Spinal cord (tissue), 10 donors: ENCODE measurements around the gene FOXO1. TPM values are rescaled to one million over a fixed set of nuclear protein-coding genes. Genes with fewer than 3 reads are reported as not detected.
"Not testable (repeated sequence)": the region's sequence is repeated elsewhere in the genome, so short reads cannot be mapped to it uniquely, and the experiment has no call there.

Source experiments
- DNase-seq, 6 donors: peaks; one replicate each; pipeline versions ENCODE4 v3.0.0 to v3.0.0-alpha.2; 2013 to 2015; ENCODE audit warnings: low spot score in 6 of 6, low read depth in 4 of 6
- H3K27ac ChIP-seq: one replicate; pipeline ENCODE4 v1.5.1; 2013; ENCODE audit warnings: low read depth, low read length, control low read depth
- H3K27me3 ChIP-seq: one replicate; pipeline ENCODE4 v1.6.1; 2013; ENCODE audit warnings: low read length; ENCODE audit not compliant: control insufficient read depth, insufficient read depth
- H3K36me3 ChIP-seq: one replicate; pipeline ENCODE4 v1.6.1; 2013; ENCODE audit warnings: low read length; ENCODE audit not compliant: control insufficient read depth, insufficient read depth
- H3K4me1 ChIP-seq: one replicate; pipeline ENCODE4 v1.6.1; 2013; ENCODE audit warnings: low read length; ENCODE audit not compliant: control insufficient read depth, insufficient read depth
- H3K4me3 ChIP-seq: one replicate; pipeline ENCODE4 v1.5.1; 2013; ENCODE audit warnings: low read depth, low read length, control low read depth
- H3K9me3 ChIP-seq: one replicate; pipeline ENCODE4 v1.6.1; 2013; ENCODE audit warnings: low read length; ENCODE audit not compliant: control insufficient read depth, insufficient read depth
- WGBS: methylation state at CpG from one replicate; pipeline ENCODE4 v1.1.5; 2013; ENCODE audit warnings: missing lambda C conversion rate; ENCODE audit not compliant: insufficient coverage; 5-methylcytosine and 5-hydroxymethylcytosine counted together
- long read RNA-seq, 4 donors: transcript quantifications; one replicate each; lab custom pipeline, GENCODE V29; 2026
- polyA plus RNA-seq, 2 donors: library from polyadenylated mRNA; unstranded; fragments of 120-200 nt; gene quantifications; one replicate each; pipeline ENCODE4 v1.2.1, GENCODE V29; 2013; ENCODE audit not compliant: insufficient read length in 2 of 2
- total RNA-seq, 2 donors: library from RNA; depleted of rRNA in 1 of 2; stranded (reverse); fragments of 120-200 nt in 1 of 2; fragments of >200 nt in 1 of 2; gene quantifications; one replicate each; pipeline versions ENCODE4 v1.2.3 to v1.2.4, GENCODE V29; 2013 to 2014
- donor health status: healthy.

Gene FOXO1
- 10 to 100 TPM; 23.3 to 39.1 TPM for total RNA-seq
- 10 to 100 TPM; 10.8 to 15.9 TPM for polyA plus RNA-seq
- long read RNA-seq, donor 1, full-length matches to known transcripts, result 2 of 8 reads
- long read RNA-seq, donor 1, partial matches to known transcripts, result 6 of 8 reads
- long read RNA-seq, donor 1, other reads (novel, unspliced or antisense), result 0 of 8 reads
- long read RNA-seq, donor 2, result 0 reads
- long read RNA-seq, donor 3, full-length matches to known transcripts, result 1 of 1 reads
- long read RNA-seq, donor 3, partial matches to known transcripts, result 0 of 1 reads
- long read RNA-seq, donor 3, other reads (novel, unspliced or antisense), result 0 of 1 reads
- long read RNA-seq, donor 4, full-length matches to known transcripts, result 1 of 1 reads
- long read RNA-seq, donor 4, partial matches to known transcripts, result 0 of 1 reads
- long read RNA-seq, donor 4, other reads (novel, unspliced or antisense), result 0 of 1 reads

DNA sequence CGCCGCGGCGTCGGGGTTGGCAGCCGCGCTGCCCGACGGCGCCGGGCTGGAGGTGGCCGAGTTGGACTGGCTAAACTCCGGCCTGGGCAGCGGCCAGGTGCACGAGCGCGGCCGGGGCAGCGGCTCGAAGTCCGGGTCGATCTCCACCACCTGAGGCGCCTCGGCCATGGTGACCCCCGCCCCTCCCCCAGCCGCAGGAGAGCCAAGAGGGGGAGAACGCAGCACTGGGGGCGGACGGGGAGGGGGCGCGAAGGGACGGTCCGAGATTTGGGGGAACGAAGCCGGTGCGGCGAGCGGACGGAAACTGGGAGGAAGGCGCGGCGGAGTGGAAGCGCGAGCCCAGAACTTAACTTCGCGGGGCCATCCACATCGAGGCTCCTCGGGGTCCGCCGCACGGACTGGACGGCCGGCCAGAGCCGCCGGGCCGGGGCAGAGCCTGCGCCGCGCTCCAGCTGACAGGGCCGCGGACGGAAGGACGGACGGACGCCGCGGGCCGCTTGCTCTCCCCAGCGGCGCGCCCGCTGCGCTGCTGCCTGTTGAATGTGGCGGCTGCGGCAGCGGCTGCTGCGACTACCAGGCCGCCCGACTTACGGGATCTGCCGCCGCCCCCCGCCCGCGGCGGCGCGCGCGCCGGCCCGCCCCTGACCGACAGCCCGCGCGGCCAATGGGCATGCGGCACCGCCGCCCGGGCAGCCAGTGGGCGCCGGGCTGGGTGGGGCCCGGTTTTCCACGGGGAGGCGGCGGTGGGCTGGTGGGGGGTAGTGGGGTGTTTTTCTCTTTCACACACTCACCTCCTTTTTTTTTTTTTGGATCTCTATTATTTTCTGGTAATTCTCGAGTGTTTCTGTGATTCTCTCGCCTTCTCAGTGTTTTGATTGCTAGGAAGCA is at the start of gene FOXO1:
Gene FOXO1 (minus strand): TSS at position 597 of the 888 bp plus-strand sequence. CDS start 429 bp downstream, at position 168.
- Histone ChIP-seq H3K27ac (peak within 1 kb of the TSS; percentile 94), H3K9me3 (no peaks in the 10 kb centered on the region), H3K27me3 (peaks cover 30% of the 10 kb centered on the region), H3K4me3 (peak within 1 kb of the TSS; percentile 81), H3K36me3 (no peaks in the 10 kb centered on the region), H3K4me1 (peaks cover 24% of the 10 kb centered on the region)
- DNase-seq, result peak in 5 of 6 donors; percentile 62 to 96 (median 75)
- under 1% methylated on average over 89 of the region's 108 CpGs for WGBS

DNA sequence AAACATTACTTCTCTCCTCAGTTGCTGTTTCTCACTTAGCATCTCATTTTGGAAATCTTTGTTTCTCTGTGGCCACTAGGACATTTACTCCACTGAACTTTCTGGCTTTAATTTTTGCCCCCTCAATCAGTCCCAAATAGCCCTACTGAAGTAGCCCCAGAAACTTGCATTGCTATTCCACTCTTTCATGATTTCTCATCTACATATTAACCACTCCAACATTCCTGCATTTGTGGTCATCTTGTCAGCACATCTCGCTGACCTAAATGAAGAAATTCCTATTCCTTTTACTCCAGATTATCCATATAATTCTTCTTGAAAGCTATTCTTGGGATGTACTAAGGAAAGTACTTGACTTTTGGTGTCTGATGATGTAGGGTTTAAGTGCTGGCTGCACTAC is 48.0 kb upstream of the FOXO1 start:
- WGBS, result no CpG with 5 or more reads among the region's 1 CpG
- DNase-seq, H3K27me3 ChIP-seq, H3K27ac ChIP-seq, H3K4me1 ChIP-seq, H3K36me3 ChIP-seq, H3K9me3 ChIP-seq, H3K4me3 ChIP-seq: not testable (repeated sequence)

DNA sequence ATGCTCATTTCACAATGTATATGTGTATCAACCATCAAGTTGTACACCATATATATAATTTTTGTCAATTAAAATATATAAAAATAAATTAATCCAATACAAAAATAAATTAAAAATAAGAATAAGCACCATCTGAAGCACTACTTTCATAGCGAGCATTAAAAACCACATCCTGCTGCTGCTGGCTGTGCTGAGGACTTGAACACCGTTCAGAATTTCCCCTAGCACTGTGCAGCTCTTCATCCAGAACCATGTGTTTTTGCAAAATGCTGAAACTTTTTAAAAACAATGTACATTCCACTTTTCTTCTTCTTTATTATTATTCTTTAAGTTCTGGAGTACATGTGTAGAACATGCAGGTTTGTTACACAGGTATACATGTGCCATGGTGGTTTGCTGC is 40.0 kb upstream of the FOXO1 start:
- DNase-seq, result no peak
- Histone ChIP-seq H3K27me3 (no peaks in the 10 kb centered on the region), H3K4me3 (no peak overlapping the region), H3K27ac (no peak overlapping the region), H3K36me3 (no peaks in the 10 kb centered on the region), H3K9me3 (peaks cover 1% of the 10 kb centered on the region), H3K4me1 (no peaks in the 10 kb centered on the region)
- 100% methylated on average over 1 of the region's 2 CpGs for WGBS

DNA sequence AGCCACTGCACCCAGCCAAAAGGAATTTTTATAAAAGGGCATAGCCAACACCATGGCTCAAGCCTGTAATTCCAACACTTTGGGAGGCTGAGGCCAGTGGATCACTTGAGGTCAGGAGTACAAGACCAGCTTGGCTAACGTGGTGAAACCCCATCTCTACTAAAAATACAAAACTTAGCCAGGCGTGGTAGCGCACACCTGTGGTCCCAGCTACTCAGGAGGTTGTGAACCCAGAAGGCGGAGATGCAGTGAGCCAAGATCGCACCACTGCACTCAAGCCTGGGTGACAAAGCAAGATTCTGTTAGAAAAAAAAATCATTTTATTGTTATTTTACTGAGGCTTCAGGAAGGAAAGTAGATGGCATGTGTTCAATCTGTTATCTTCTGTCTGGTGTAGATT is 31.3 kb upstream of the FOXO1 start:
- WGBS, result 84% methylated on average over 3 of the region's 5 CpGs
- no peaks in the 10 kb centered on the region for H3K36me3 ChIP-seq
- H3K27me3 ChIP-seq, result no peaks in the 10 kb centered on the region

DNA sequence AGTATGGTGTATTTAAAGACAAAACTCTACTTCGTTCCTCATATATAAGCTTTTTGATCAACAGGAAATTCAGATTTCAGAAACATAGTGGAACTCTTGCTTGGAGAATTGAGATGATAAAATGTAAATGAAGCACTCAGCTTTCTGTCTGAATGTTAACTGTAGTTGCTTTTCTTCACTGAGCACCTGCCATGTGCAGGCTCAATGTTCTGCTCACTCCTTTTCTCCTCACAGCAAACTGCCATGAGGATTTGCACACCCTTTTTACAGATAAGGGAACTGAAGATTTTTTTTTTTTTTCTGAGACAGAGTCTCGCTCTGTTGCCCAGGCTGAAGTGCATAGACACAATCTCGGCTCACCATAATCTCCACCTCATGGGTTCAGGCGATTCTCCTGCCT is 28.0 kb upstream of the FOXO1 start:
- Histone ChIP-seq H3K36me3 (no peaks in the 10 kb centered on the region), H3K4me3 (no peak overlapping the region), H3K9me3 (no peaks in the 10 kb centered on the region), H3K27ac (no peak overlapping the region), H3K27me3 (no peaks in the 10 kb centered on the region), H3K4me1 (no peaks in the 10 kb centered on the region)
- WGBS, result 100% methylated on average over 2 of the region's 4 CpGs
- DNase-seq, result no peak

More for the DNA sequence above, 31.3 kb upstream of the FOXO1 start:
- H3K9me3 ChIP-seq, result no peaks in the 10 kb centered on the region
- H3K4me1 ChIP-seq, result no peaks in the 10 kb centered on the region
- no peak overlapping the region for H3K27ac ChIP-seq
- no peak overlapping the region for H3K4me3 ChIP-seq
- no peak for DNase-seq

DNA sequence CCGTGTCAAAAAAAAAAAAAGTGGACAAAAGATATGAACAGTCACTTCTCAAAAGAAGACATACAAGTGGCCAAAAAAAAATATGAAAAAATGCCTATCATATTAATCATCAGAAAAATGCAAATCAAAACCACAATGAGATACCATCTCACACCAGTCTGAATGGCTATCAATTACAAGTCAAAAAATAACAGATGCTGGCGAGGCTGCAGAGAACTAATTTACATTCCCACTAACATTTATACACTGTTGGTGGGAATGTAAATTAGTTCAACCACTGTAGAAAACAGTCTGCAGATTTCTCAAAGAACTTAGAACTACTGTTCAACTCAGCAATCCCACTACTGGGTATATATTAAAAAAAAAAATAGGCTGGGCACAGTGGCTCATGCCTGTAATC is 26.5 kb upstream of the FOXO1 start:
- WGBS, result no CpG with 5 or more reads among the region's 2 CpGs

DNA sequence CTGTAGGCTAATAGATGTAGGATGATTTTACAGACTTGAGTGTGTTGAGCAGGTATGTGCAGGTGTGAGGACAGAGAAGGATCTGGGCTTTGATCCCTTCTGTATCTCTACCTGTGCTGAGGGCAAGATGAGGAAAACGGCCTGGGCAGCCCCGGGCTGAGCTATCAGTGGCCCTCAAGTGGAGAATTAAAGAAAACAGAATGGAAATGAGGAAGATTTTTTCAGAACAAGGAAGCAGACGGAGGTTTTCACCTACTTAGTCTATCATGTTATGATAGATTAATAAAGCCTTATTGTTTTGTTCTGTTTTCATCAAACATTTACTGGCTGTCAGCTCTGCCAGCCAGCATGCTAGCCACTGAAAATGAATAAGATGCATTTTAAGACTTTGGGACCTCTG is 22.3 kb upstream of the FOXO1 start:
- Histone ChIP-seq H3K4me1 (no peaks in the 10 kb centered on the region), H3K27ac (no peak overlapping the region), H3K9me3 (no peaks in the 10 kb centered on the region), H3K36me3 (no peaks in the 10 kb centered on the region), H3K4me3 (no peak overlapping the region), H3K27me3 (no peaks in the 10 kb centered on the region)
- no peak for DNase-seq
- no CpG with 5 or more reads among the region's 3 CpGs for WGBS

More for the DNA sequence above, 26.5 kb upstream of the FOXO1 start:
- H3K36me3 ChIP-seq, result no peaks in the 10 kb centered on the region
- DNase-seq, result no peak
- no peak overlapping the region for H3K4me3 ChIP-seq
- no peaks in the 10 kb centered on the region for H3K4me1 ChIP-seq
- no peaks in the 10 kb centered on the region for H3K27me3 ChIP-seq
- H3K27ac ChIP-seq, result no peak overlapping the region
- H3K9me3 ChIP-seq, result no peaks in the 10 kb centered on the region

DNA sequence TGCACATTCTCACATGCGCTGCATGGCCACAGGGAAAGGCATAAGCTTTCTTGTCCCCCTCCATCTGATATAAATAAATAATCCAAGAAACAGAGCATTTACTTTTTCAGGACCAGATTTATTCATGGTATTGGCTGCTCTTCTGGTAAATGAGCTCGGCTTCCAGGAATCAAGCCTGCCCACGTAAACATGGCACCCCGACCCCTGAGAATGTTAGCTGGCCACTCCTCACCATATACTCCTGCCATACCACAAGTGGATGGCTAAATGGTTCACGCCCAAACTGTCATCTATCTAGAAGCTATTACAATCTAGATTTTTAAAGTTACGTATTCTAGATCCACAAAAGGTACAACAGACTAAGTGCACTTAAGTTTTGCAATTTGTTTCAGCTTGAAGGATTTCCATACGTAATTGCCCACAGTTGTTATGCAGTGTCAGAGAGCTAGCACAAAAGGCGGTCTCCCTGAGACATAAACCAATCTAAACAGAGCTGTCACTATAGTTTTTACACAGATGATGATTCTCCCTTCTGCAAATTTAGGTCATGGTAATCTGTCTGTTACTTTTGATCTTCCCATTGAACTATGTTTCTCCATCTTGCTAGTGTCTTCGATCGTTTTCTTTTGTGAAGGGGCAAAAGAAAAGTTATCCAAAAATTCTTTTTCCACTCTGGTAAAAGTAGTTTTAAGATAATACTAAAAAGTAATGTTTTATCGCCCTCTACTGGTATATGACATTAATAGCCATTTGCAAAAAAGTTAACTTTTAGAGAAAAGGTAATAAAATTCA is 16.2 kb upstream of the FOXO1 start:
- 58% methylated on average over 5 of the region's 11 CpGs for WGBS
- peak in 2 of 6 donors; percentile 65 to 72 for DNase-seq

More for the DNA sequence above, 16.2 kb upstream of the FOXO1 start:
- Histone ChIP-seq H3K9me3 (no peaks in the 10 kb centered on the region), H3K27me3 (no peaks in the 10 kb centered on the region), H3K4me1 (peaks cover 3% of the 10 kb centered on the region), H3K36me3 (no peaks in the 10 kb centered on the region), H3K4me3 (no peak overlapping the region), H3K27ac (no peak overlapping the region)
